Spleen (tissue), 7 donors: ENCODE measurements around the gene ATXN7L2.

ENCODE experiments used
- CTCF ChIP-seq, 11 experiments: fragments of 200-600 bp in 7 of 11; fragments of 450-650 bp in 4 of 11; sonication (generic) in 4 of 11; IDR thresholded peaks in 8 of 11; conservative IDR thresholded peaks in 3 of 11; 1 replicate in 7 of 11; 2 replicates in 4 of 11; pipeline versions ENCODE4 v1.4.0 to v1.8.0; 2016 to 2021; ENCODE audit warnings: antibody characterized with exemption in 11 of 11, inconsistent platforms in 4 of 11, mild to moderate bottlenecking in 1 of 11
- POLR2A ChIP-seq, 3 donors: fragments of 450-650 bp; IDR thresholded peaks; one replicate each; pipeline ENCODE4 v1.5.1; 2017; ENCODE audit warnings: antibody characterized with exemption in 3 of 3, mild to moderate bottlenecking in 1 of 3
- POLR2AphosphoS5 ChIP-seq, 3 donors: sonication (generic); formaldehyde crosslinking; IDR thresholded peaks; one replicate each; pipeline ENCODE4 v1.5.1; 2017; ENCODE audit warnings: antibody characterized with exemption in 3 of 3
- donor health status: DM: no; HTN: no; CAD: no; lungs with moderate emphysema.
- donor health status: DM: no; HTN: no; CAD: no.
- donor health status: DM: no; HTN: no; CAD: no.

GRCh38 chr1:109508001-109508872 is 24.5 kb downstream of the ATXN7L2 start:
- TF ChIP-seq CTCF (IDR thresholded peaks at IDR 0.05 in 8 of 11, conservative IDR thresholded peaks at IDR 0.05 in 3 of 11), result no peak
- no peak for TF ChIP-seq POLR2A (IDR thresholded peaks at IDR 0.05)
- no peak for TF ChIP-seq POLR2AphosphoS5 (IDR thresholded peaks at IDR 0.05)
